Astrocyte of the hippocampus (primary cell): ENCODE measurements around the gene ZNF71.
"Not testable (repeated sequence)": the region's sequence is repeated elsewhere in the genome, so short reads cannot be mapped to it uniquely, and the experiment has no call there.

Experiments
- DNase-seq: peaks from one replicate; pipeline ENCODE4 v3.0.0; 2011; ENCODE audit warnings: low read depth, low spot score

ZNF71 gene

DNA sequence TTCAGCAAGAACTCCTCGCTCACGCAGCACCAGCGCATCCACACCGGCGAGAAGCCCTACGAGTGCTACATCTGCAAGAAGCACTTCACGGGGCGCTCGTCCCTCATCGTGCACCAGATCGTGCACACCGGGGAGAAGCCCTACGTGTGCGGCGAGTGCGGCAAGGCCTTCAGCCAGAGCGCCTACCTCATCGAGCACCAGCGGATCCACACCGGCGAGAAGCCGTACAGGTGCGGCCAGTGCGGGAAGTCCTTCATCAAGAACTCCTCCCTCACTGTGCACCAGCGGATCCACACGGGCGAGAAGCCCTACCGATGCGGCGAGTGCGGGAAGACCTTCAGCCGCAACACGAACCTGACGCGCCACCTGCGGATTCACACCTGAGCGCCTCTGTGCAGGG lies 27.3 kb downstream of the ZNF71 start:
- DNase-seq, result no peak

DNA sequence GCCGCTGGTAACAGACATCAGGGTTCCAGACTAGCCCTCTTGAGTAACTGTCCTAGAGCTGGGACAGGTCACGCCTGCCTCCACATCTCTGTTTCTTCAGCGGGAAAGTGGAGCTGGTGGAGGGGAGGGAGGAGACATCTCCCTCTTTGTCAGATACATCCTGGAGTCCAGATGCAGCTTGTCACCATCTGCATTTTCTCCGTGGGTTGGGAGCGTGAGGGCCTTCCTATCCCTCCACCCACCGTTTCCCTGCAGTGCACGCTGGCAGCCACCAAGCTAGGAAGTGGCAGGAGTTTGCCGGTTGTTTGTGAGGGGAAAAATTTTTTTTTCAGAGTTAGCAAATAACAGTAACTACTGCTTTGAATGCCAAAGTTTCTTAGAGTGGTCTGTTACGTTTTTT lies 27.9 kb downstream of the ZNF71 start:
- DNase-seq, result no peak

DNA sequence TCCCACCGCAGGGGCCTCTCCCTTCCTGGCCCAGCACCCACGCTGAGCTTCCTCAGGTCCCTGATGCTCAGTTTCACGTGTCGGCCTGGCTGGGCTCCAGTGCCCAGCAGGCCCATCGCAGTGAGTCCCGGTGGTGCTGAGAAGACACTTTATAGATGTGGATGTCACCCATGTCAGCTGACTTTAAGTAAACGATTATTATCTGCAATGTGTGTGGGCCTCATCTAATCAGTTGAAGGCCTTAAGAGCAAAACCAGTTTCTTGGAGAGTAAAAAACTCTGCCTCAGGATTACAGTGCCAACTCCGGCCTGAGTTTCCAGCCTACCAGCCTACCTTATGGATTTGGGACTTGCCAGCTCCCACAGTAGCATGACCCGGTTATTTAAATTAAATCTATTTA lies 30.6 kb downstream of the ZNF71 start:
- no peak for DNase-seq

GRCh38 chr19:56633021-56633420 lies 37.9 kb downstream of the ZNF71 start:
- DNase-seq, result no peak

DNA sequence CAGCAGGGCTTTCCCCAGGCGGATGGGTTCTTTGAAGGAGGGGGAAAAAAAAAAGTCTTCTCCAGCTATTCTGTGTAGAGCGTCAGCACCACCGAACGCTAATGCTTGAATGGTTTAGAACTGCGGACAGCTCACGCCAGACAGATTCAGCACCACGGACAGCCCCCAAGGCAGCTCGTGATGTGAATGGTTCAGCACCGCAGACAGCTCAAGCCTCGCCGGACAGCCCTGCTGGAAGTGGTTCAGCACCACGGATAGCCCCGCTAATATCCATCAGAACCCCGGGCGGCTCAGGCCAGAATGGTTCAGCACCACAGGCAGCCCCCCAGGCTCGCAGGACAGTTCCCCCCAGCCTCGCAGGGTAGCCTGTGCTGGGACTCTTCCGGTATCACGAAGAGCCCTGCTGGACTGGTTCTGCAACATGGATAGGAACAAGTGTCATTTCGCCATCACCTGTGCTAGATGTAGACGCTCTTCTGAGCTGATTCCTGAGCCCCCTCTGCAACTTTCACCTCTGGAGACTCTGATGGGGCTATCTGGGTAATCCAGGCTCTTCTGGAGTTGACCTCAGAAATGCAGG lies 43.0 kb downstream of the ZNF71 start:
- DNase-seq, result peak; percentile 95

- DNase-seq, result peak; percentile 36
Observed at GRCh38 chr19:56639217-56639616, 44.1 kb downstream of the ZNF71 start.

DNA sequence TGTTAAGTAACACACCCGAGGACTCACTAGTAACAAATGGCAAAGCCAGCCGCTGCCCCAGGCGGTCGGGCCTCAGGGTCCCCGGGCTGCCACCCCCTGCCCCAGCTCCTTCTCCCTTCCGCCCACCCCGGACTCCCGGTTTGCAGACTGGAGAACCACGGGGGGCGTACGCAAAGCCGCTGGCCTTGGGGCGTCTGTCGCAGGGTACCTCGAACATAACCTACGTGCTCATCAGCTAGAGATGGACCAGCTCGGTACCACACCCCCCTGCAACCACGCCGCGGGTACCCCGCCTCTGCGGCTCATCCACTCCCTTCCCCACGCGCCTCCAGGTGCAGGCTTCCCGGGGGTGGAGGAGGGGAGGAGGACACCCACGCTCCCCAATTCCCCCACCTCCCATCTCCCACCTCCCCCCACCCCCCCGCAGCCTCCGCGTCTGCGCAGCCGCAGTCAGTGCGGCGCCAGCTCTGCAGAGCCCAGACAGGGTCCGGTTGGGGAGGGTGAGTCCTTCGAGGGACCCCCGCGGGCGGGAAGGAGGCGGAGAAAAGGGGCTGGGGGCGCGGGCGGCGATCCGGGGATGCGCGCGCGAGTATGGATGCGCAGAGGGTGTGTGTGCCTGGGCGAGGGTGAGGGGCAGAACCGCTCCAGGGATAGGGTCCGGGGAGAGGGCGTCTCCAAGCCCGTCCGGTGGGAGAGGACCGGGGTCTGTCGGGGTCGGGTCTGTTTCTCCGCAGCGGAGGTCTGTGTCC lies 47.8 kb downstream of the ZNF71 start, which contains the start of gene SMIM17:
Gene SMIM17 (plus strand): TSS at position 449 of the 749 bp plus-strand sequence. CDS start 2,509 bp downstream, outside the sequence.
- DNase-seq, result no peak

GRCh38 chr19:56643460-56643955 lies 48.4 kb downstream of the ZNF71 start:
- DNase-seq, result no peak

DNA sequence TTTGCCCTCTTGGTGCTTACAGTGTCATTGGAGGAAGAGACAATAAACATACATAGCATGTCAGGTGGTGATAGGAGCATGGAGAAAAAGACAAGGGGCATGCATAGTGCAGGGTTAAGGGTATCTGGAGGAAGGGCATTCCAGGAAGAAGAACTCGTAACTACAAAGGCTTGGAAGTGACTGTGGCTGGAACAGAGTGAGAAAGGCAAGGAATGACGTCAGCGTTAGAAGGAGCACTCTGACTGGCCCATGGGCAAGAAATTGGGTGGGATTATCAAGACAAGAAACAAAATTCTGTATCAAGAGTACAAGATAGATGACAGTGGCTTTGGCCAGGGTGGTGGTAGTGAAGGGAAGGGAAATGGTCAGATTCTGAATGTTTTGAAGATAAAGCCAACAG lies 59.0 kb downstream of the ZNF71 start:
- no peak for DNase-seq

DNA sequence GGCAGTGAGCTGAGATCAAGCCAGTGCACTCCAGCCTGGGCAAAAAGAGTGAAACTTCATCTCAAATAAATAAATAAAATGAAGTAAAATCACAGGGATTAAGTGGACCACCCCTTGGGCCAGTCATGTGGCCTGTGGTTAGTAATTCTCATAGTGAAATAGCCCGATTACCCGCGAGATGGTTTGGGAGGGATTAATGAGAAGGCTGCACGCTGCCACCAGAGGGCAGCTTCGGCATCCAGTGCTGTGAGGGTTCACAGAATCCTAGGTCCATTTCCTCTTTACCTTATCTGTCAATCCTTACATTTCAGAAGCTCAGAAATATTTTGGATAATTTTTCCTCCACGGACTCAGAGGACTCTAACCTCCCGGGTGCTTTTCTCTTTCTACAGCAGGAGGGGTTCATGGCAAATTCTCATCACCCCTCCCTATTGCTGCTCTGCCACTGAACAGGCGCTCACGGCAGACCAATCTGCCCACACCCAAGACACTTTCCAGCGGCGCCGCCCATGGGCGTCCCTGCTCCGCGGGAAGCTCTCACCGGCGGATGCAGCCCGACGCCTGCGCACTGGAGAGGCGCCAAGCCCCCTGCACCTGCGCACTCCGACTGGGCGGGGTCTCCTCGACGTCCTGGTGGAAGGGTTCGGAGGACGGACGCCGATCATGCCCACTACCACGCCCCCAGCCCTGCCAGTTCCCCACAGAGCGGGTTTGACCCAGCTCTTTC lies 65.4 kb downstream of the ZNF71 start:
- no peak for DNase-seq

DNA sequence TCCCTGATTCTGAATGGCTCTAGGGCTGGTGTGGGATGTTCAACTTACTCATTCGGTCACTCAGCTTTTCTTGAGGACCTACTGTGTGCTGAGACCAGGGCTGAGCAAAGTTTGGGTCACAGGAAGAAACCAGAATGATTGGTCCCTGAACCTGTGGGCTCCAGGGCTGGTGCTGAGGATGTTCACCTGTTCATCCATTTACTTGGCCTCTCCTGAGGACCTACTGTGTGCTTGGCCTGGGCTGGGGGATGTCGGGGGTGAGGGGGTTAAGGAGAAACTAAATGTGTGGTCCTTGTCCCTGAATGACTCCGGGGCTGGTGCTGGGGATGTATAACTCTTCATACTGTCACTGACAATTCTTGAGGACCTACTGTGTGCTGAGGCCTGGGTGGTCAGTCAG lies 66.1 kb downstream of the ZNF71 start:
- no peak for DNase-seq

DNA sequence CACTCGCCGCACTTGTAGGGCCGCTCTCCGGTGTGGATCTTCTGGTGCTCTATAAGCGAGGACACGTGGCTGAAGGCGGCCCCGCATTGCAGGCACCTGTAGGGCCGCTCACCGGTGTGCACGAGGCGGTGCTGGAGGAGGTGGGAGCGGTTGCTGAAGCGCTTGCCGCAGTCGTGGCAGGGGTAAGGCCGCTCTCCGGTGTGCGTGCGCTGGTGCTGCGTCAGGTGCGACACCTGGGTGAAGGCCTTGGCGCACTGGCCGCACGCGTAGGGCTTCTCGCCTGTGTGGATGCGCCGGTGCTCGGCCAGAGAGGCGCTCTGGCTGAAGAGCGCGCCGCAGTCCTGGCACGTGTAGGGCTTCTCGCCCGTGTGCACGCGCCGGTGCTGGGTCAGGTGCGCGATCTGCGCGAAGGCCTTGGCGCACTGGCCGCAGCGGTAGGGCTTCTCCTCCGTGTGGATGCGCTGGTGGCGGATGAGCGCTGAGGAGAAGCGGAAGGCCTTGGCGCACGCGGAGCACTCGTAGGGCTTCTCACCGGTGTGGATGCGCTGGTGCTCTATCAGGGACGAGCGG lies 68.9 kb downstream of the ZNF71 start:
- no peak for DNase-seq

GRCh38 chr19:56664511-56664910 lies 69.4 kb downstream of the ZNF71 start:
- no peak for DNase-seq

- DNase-seq, result no peak
Observed at GRCh38 chr19:56667311-56667870, 72.3 kb downstream of the ZNF71 start.

DNA sequence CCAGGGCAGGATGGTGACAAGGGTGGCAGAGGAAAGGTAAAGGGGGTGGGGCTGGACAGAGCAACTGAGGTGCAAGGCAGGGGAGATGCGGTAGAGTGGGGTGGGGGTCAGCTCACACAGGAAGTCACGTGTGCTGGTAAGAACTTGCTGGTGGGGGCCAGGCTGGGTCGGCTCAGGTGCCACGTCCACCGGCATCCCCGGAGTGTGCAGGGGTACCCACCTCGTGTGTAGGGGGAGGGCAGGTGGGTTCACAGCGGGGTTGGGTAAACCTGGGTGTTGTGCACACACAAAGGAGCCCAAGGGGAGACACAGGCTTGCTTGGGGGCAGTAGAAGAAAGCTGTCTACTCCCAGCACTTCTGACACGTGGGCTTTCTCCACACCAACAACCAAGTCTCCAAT lies 73.6 kb downstream of the ZNF71 start:
- no peak for DNase-seq

DNA sequence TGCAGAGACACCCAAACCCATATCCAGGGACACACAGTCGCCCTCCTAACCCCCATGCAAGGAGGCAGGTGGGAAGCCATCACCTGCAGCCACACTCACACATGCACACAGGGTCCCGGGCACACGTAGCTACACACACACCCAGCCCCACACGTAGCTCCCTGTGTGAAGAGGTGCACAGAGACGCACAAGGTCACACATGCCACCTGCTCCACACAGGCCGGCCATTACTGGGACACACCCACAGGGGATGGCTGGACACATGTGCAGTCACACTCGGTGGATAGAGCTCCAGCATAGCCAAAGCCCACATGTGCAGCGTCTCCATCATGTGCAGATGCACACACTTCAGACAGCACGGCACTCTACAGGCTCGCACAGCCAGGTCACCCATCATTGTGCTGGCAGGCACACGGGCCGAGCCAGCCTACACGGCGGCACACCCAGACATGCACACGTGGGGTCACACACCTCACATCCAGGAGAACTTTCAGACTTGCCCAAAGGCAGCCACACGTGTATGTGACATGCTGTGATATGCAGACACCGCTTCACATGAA lies 75.4 kb downstream of the ZNF71 start:
- DNase-seq, result no peak

- no peak for DNase-seq
Observed at GRCh38 chr19:56670961-56671612, 76.0 kb downstream of the ZNF71 start.

DNA sequence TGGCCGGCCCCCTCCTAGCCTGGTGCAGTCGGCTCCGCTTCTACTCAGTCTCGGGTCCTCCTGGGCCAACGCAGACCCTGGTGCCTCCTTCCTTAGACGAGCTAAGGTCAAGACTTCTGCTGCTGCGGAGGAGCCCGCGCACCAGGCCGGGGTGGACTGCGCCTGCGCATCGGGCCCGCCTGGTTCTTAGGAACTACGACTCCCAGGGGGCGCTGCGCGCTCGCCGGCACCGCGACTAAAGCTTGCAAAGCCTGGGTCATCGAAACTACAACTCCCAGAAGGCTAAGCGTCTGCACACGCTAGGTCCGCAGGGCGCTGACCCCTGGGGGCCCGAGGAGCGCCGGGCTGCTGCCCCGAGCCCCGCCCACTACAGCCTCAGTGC lies 76.5 kb downstream of the ZNF71 start, which contains the start of gene ZNF835:
Gene ZNF835 (minus strand): TSS at position 145 of the 382 bp plus-strand sequence. CDS start 6,559 bp downstream, outside the sequence.
- DNase-seq, result peak; percentile 90

DNA sequence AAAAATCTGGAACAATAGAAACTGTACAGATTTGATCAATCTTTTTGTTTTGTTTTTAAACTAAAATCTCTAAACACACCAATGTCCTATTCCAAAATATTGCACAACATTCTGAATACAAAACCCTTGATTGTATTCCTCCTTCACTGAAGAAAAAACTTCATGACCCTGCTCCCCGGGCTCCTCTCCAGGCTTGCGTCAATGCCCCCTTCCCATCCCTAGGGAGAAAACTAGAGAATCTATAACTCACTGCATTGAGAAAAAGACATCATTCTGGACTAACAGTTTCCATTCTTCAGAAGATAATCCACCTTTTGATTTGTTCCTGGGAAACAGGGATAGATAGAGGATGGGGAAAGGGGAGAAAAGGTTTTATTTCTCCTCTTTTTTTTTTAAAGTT lies 77.5 kb downstream of the ZNF71 start:
- DNase-seq, result not testable (repeated sequence)
